HG03025 (cell line): Measurements from ENCODE around the gene DHFR2.
"Not testable (repeated sequence)": the region's sequence is repeated elsewhere in the genome, so short reads cannot be mapped to it uniquely, and the experiment has no call there.

Experiments used
- ATAC-seq: cut with Tn5 transposase; IDR thresholded peaks from one replicate; pipeline ENCODE4 v1.9.1; 2021; ENCODE audit warnings: mild to moderate bottlenecking, moderate library complexity; ENCODE audit not compliant: unreplicated experiment, low FRiP score

The DHFR2 gene

DNA sequence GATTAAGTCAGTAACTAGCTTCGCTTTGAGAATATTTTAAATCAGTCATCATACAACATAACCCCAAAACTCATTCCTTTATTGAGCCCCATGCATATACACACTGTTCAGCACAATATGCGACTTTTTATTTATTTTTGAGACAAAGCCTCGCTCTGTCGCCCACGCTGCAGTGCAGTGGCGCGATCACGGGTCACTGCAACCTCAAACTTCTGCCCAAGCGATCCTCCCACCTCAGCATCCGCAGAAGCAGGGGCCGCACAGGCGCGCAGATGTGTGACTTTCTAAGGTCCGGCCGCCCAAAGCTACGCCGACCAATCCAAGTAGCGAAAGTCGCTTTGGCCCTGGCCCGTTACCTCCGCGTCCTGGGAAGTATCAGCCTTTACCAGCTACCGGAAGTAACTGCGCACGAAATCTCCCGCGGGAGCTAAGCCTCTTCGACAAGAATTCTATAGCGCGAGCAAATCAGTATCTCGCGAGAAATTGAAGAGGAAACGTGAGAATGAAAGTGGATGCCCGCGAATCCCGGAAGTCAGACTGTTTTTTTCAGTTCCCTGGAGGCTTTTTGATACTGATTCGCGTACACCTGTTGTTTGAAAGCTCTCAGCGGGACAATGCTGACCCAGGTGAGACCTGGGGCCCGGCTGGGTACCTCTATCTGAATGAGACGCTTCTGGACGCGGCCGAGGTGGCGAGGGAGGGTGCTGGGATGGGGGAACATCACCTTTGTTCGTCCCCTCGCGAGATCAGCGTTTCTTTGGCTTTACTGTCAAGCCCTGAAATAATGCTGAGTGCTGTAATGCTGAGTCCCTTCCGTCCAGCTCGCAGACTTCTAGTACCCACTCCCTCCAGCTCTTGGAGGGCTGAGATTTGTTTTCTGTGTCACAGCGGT lies at the start of gene DHFR2, which contains the start of gene NSUN3:
TSS of gene DHFR2 (minus strand) at position 404 of the 892 bp plus-strand sequence. CDS start 1,405 bp downstream, outside the sequence.
TSS of gene NSUN3 (plus strand) at position 549 of the 892 bp plus-strand sequence. CDS start at position 615, 66 bp downstream.
- peak; percentile 96 for ATAC-seq

DNA sequence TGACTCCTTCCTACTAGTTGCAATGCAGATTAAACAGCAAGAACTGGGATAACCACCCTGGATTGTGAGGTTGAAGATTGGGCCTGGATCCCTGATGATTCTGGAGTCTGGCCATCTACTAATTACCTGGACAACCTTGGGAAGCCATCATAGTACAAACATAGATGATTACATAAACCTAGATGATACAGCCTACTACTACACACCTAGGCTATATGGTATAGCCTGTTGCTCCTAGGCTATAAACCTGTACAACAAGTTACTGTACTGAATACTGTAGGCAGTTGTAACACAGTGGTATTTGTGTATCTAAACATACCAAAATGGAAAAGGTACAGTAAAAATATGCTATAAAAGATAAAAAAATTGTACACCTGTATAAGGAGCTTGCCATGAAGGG lies 48.1 kb upstream of the DHFR2 start:
- no peak for ATAC-seq

DNA sequence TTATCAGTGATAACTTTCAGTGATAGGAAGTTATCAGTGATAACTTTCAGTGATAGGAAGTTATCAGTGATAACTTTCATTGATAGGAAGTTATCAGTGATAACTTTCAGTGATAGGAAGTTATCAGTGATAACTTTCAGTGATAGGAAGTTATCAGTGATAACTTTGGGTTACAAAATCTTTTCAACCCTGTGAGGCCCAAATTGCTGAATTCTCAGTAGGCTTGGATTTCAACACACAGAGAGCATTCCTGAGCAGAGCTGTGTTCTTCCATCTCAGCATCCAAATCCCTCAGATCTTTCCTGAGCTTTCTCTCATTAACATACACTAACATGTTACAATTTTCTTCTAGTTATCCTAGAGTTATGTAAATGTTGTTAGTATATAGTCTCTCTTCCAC lies 47.5 kb upstream of the DHFR2 start:
- not testable (repeated sequence) for ATAC-seq

GRCh38 chr3:94106268-94106667 lies 43.6 kb upstream of the DHFR2 start:
- no peak for ATAC-seq

DNA sequence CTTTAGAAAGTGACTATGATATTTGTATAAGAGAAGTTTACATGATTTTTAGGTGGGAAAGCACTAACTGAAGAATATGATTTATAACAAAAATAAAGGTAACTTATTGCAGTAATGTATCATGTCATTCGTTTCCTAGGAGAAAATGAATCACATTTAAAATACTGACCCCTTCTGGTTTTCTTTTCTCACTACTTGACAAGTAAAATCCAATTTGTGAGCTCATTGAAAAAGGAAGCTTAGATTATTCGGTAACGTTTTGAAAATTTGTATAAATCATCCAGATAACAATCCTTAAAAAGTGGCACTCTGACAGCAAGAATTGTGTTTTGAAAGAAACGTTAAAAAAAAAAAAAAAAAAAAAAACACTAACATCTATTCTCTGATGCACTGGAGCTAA lies 39.1 kb upstream of the DHFR2 start:
- no peak for ATAC-seq

GRCh38 chr3:94099311-94099710 lies 36.6 kb upstream of the DHFR2 start:
- no peak for ATAC-seq

- no peak for ATAC-seq
These were observed 35.7 kb upstream of the DHFR2 start for GRCh38 chr3:94098452-94098851.

DNA sequence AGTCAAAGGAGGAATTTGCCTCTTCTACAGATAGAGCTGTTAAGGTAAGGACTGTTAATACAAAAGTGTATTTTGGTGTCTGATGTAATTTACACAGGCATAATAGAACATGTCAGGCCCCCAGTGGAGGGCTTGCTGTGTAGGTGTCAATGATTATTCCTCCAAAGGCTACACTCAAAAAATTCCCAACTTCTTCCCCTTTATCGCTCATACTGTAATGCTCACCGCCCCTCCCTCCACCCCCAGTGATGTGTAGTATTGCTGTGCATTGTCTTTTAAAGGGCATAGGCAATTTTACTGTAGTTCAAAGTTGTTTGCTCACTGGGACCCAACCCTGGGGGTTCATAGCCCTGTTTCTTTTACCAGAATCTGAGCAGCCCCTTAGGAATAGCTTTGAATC lies 32.4 kb upstream of the DHFR2 start:
- no peak for ATAC-seq

DNA sequence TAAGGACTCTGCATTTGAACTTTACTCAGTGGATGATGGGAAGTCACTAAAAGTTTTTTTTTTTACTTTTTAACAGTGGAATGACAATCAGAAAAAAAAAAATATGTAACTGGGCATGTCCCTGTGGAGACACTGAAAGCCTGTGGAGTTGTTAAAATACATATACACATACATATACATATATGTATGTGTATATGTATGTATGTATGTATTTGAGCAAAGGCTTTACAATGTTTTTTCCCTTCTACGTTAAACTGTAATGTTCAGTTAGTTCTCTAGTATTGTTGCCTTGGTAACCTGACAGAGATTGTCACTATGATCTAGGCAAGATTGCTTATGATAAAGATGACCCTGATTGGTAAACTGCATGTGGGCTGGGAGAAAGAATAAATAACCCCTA lies 30.4 kb upstream of the DHFR2 start:
- no peak for ATAC-seq

DNA sequence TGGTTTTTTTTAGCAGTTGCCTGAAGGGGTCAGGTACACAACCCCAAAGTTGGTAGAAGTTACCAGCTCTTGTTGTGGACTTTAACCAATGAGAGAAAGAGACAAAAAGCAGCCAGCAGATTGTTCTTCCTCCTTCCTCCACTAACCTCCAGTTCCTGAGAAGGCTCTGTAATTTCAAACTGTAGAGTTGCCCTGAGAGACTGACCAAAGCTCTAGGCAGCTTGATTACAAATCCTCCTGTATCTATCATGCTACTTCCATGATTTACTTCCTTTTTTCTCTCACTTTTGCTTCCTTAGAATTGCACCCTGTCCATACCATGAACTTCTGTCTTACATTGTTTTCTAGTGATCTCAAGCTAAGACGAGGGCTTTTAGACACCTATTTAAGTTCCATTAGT lies 29.4 kb upstream of the DHFR2 start:
- no peak for ATAC-seq

DNA sequence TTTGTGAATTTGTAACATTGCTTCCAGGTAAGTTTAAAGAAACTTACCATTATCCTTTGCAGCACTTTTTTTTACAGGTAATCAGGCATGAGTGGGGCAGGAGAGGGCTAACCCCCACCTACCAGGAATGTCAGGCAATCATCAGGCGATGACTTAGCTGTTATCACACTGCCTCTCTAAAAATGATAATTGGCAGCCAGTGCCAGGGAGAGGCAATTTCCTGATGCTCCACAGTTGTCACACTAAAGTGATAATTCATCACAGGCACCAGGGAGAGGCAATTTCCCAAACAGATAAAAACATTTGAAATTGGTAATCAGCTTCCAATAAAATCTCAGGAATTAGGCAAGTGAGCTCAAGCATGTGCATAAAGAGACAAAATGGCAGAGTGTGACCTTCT lies 26.4 kb upstream of the DHFR2 start:
- ATAC-seq: no peak

- ATAC-seq: no peak
These were observed 20.5 kb upstream of the DHFR2 start for GRCh38 chr3:94083261-94083660.

DNA sequence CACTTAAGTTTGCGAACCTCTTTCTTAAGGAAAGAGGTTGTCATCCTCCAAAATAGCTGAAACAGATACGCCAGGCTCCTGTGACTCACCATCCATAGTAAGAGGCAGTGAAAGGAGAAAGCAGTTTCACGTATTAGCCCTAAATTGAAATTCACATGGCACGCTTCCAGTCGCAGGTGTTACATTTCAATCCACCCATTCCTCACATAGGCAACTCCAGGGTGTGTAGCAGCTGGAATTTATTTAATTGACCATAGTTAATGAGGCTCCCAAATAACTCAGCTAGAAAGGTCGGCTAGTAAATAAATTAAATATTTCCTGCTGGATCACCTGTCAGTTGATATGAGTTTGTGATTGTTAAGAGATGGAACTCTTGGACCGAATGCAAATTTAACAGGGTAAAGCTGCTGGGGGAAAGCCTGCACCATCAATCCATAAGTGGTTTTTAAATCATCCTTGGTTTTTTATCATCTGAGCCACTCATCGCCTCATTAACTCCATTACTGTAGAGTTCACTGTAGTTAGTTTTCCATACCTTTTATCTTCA lies 19.7 kb upstream of the DHFR2 start:
- ATAC-seq: no peak

GRCh38 chr3:94081884-94082283 lies 19.2 kb upstream of the DHFR2 start:
- ATAC-seq: no peak

- ATAC-seq: not testable (repeated sequence)
These were observed 17.8 kb upstream of the DHFR2 start for GRCh38 chr3:94080552-94080951.

GRCh38 chr3:94076055-94076454 lies 13.3 kb upstream of the DHFR2 start:
- ATAC-seq: no peak

DNA sequence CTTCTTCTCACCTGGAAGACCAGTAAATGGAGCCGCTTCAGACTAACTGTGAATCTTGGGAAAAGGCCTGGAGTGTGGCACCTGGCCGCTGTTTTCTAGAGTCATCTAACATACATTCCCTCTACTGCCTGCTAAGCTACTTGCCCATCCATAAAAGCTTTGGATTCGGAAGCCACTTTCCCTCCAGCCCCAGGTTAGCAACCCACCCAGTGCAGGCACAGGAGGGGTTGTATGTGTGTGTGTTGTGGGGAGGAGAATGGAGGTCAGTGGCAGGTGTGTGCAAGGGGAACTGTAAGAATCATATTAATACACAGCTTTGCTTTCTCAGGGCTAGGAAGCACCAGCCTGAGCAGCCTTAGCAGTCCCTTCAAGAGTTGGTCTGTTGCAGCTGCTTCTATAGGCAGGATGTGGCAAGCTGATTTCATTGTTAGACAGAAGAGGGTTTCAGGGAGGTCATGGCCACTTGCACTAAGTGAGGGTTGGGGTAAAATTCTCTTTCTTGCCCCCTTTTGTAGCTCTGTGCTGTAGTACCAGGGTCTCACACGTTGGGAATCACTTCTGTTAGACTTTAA lies 9.1 kb upstream of the DHFR2 start:
- peak; percentile 46 for ATAC-seq

DNA sequence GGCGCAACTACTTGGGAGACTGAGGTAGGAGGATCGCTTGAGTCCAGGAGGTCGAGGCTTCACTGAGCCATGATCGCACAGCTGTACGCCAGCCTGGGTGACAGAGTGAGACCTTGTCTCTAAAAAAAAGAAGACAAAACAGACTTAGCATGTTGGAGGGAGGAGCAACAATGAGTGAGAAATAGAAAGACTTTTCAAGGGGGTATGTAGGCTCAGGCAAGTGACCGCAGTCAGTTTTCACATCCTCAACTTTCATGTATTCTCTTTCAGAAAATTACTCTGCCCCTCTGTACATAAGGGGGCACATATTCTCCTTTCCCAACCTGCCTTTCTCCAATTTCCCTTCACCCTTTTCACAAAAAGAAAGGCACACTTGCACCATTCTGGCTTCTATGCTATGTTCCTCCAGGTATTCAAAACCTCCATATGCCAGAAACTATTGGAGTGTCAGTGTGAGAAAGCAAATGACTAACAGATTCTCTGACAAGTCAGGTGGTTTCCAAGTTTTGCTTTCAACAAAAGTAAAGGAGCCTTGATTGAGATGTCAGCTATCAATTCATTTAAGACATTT lies 7.7 kb upstream of the DHFR2 start:
- peak; percentile 83 for ATAC-seq

DNA sequence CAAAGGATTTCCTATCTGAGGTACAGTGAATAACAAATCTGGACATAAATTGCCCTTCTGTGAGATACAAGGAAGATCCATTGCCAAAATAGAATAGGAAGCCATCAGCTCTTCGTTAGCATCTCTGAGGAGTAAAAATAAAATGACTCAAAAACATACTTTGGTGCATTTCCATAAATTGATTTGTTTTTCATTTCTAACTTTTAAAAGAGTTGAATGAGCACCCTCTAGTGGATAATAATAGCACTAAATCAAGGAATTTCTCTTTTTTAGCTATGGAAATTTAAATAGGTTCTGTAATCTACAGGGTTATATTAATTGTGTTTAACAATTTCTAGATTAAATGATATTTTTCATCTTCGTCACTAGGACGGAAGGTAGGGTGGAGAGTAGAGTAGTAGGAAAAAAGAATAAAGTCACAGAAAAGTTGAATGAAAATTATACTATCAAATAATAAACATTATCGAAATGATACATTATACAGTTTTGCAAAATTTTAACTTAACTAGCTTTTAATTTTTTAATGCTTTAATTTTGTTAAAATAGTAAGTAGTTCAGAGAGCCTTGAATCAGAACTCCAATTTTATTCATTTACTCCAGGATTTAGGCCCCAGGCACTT lies 6.6 kb upstream of the DHFR2 start:
- ATAC-seq: no peak

DNA sequence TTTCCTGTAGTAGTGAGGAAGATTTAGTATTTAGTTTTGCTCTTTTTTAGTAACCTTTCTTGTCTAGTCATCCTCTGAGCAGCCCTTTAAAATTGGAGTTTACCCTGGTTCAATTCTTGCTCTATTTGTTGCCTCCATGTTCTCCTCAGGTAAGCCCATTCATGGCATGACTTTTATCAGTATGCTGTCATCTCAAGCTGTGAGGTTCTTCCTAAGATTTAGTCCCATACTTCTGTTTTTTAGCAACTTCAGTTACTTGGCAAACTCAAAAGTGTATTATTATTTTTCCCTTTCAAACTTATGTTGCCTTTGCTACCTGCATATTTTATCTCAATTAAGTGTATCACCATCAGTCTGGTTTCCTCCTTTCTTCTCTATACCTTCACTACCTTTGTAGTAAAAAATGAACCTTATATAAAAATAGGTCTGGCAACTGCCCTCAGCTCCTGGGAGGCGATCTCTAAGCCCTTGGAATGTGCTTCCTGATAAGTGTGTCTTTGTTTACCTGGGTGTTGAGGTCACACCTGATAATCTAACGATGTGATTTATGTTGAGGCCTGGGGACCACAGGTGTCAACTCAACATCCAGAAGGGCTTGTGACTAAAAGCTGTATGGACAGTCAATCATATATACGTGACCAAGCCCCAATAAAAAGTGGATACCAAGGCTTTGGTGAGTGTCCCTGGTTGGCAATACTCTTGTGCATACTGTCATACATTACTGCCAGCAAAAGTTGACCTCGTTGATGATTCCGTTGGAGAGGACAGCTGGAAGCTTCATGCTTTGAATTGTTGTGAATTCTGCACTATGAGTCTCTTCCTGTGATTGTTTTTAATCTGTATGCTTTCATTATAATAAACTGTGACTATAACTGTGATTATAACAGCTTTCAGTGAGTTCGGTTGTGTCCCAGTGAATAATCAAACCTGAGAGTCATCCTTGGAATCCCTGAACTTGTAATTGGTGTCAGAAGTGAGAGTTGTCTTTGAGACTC lies 4.1 kb upstream of the DHFR2 start:
- ATAC-seq: no peak
